Tibial artery (tissue), 4 donors: Measurements from ENCODE around the gene GOT2.
"Not testable (repeated sequence)": the region's sequence is repeated elsewhere in the genome, so short reads cannot be mapped to it uniquely, and the experiment has no call there.

Source experiments
- DNase-seq, 2 donors: peaks; one replicate each; pipeline ENCODE4 v3.0.0-alpha.2; 2019
- H3K27ac ChIP-seq, 2 donors: fragments of 200-600 bp; sonication (generic) in 1 of 2; 1 replicate in 1 of 2; 2 replicates in 1 of 2; pipeline ENCODE4 v1.5.1; 2018 to 2019; ENCODE audit warnings: mild to moderate bottlenecking in 1 of 2
- H3K27me3 ChIP-seq, 2 donors: fragments of 200-600 bp; sonication (generic) in 1 of 2; one replicate each; pipeline versions ENCODE4 v1.5.1 to v1.6.0; 2016 to 2019
- H3K36me3 ChIP-seq, 3 donors: fragments of 200-600 bp; sonication (generic) in 2 of 3; one replicate each; pipeline ENCODE4 v1.5.1; 2016 to 2019; ENCODE audit warnings: mild to moderate bottlenecking in 2 of 3
- H3K4me1 ChIP-seq, 4 donors: fragments of 200-600 bp; sonication (generic) in 2 of 4; 1 replicate in 3 of 4; 2 replicates in 1 of 4; pipeline ENCODE4 v1.5.1; 2016 to 2019
- H3K4me3 ChIP-seq, 2 donors: fragments of 200-600 bp; sonication (generic) in 1 of 2; 1 replicate in 1 of 2; 2 replicates in 1 of 2; pipeline ENCODE4 v1.5.1; 2018 to 2019; ENCODE audit warnings: mild to moderate bottlenecking in 2 of 2
- H3K9me3 ChIP-seq, 3 donors: fragments of 200-600 bp; sonication (generic) in 1 of 3; one replicate each; pipeline ENCODE4 v1.5.1; 2016 to 2019
- intact Hi-C: fragments of 100-400 bp; cut with DNase I; formaldehyde crosslinking; loops from one replicate; pipeline ENCODE4 v1.15.0; 2023; ENCODE audit warnings: low total_unique reads
- TF ChIP-seq, protein P1 (sequence below), 2 experiments: fragments of 200-600 bp in 1 of 2; fragments of 450-650 bp in 1 of 2; IDR thresholded peaks; one replicate each; pipeline ENCODE4 v1.5.1; 2017 to 2019; ENCODE audit warnings: antibody characterized with exemption in 2 of 2, mild to moderate bottlenecking in 1 of 2, moderate library complexity in 1 of 2

The GOT2 gene

DNA sequence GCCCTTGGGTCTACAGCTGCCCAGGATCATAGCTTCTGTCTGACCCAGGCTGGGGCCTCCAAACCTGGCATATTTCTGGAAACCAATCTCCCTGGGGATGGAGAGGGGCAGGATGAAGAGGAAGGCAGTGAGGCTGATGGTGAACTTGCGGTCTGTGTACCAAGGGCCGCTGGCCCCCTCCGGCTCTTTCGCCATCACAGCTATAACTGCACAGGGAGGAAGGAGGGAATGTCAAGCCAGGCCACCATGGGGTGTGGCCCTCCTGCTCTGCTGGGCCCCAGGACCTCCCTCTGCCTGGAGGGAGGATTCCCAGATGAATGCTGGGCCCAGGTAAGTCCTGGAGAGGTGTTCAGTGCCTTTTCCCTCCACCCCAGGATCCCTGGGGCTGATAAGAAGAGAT is 55.8 kb downstream of the GOT2 start:
- H3K27ac ChIP-seq = no peak overlapping the region
- no peaks in the 10 kb centered on the region for H3K9me3 ChIP-seq
- TF ChIP-seq, protein P1, sequence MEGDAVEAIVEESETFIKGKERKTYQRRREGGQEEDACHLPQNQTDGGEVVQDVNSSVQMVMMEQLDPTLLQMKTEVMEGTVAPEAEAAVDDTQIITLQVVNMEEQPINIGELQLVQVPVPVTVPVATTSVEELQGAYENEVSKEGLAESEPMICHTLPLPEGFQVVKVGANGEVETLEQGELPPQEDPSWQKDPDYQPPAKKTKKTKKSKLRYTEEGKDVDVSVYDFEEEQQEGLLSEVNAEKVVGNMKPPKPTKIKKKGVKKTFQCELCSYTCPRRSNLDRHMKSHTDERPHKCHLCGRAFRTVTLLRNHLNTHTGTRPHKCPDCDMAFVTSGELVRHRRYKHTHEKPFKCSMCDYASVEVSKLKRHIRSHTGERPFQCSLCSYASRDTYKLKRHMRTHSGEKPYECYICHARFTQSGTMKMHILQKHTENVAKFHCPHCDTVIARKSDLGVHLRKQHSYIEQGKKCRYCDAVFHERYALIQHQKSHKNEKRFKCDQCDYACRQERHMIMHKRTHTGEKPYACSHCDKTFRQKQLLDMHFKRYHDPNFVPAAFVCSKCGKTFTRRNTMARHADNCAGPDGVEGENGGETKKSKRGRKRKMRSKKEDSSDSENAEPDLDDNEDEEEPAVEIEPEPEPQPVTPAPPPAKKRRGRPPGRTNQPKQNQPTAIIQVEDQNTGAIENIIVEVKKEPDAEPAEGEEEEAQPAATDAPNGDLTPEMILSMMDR (IDR thresholded peaks at IDR 0.05) = no peak
- H3K4me1 ChIP-seq = peaks cover 0 to 2% (median under 1%) of the 10 kb centered on the region in 4 donors
- intact Hi-C loops = no loop called here
- H3K27me3 ChIP-seq = no peaks in the 10 kb centered on the region
- no peak overlapping the region for H3K4me3 ChIP-seq
- DNase-seq = no peak
- peaks cover 0 to 53% (median 26%) of the 10 kb centered on the region in 3 donors for H3K36me3 ChIP-seq

GRCh38 chr16:58670946-58671583 is 63.1 kb downstream of the GOT2 start:
- no peaks in the 10 kb centered on the region for H3K9me3 ChIP-seq
- no peak for DNase-seq
- H3K4me3 ChIP-seq = no peak overlapping the region
- H3K4me1 ChIP-seq = no peaks in the 10 kb centered on the region
- TF ChIP-seq, protein P1 (IDR thresholded peaks at IDR 0.05) = no peak
- peaks cover 9 to 77% (median 42%) of the 10 kb centered on the region in 3 donors for H3K36me3 ChIP-seq
- intact Hi-C loops = no loop called here
- H3K27ac ChIP-seq = no peak overlapping the region
- no peaks in the 10 kb centered on the region for H3K27me3 ChIP-seq

DNA sequence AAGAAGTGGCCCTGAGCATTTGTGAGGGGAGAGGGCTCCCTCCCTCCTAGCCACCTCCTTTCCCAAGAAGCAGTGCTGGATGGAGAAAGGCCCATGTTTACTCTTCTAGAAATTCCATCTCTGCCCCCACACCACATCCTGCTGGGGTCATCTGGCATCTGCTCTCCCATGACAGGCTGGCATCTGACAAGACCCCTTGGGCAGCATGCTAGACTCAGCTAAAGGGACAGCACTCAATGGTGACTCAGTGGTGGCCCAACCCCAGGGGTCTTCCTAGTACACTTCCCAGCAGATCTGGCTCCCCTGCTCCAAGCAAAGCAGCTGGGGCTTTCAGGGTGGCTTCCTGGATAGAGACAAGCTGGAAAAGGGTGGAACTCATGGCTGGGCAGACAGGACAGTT is 63.9 kb downstream of the GOT2 start:
- Histone ChIP-seq H3K4me1 (no peaks in the 10 kb centered on the region), H3K27me3 (no peaks in the 10 kb centered on the region), H3K9me3 (no peaks in the 10 kb centered on the region), H3K36me3 (peaks cover 9 to 68% (median 36%) of the 10 kb centered on the region in 3 donors), H3K27ac (no peak overlapping the region), H3K4me3 (no peak overlapping the region)
- no peak for DNase-seq
- TF ChIP-seq, protein P1 (IDR thresholded peaks at IDR 0.05) = no peak
- intact Hi-C loops = no loop called here

GRCh38 chr16:58665200-58665599 is 68.9 kb downstream of the GOT2 start:
- Histone ChIP-seq H3K27me3 (no peaks in the 10 kb centered on the region), H3K4me1 (no peaks in the 10 kb centered on the region), H3K36me3 (peaks cover 9 to 29% (median 27%) of the 10 kb centered on the region in 3 donors), H3K27ac (no peak overlapping the region), H3K4me3 (no peak overlapping the region), H3K9me3 (no peaks in the 10 kb centered on the region)
- intact Hi-C loops = no loop called here
- no peak for DNase-seq
- TF ChIP-seq, protein P1 (IDR thresholded peaks at IDR 0.05) = no peak

GRCh38 chr16:58661199-58661830 is 72.8 kb downstream of the GOT2 start:
- Histone ChIP-seq H3K27ac (no peak overlapping the region), H3K4me3 (no peak overlapping the region), H3K36me3 (peaks cover 0 to under 1% (median under 1%) of the 10 kb centered on the region in 3 donors), H3K27me3 (no peaks in the 10 kb centered on the region), H3K9me3 (no peaks in the 10 kb centered on the region), H3K4me1 (no peaks in the 10 kb centered on the region)
- DNase-seq = peak in 1 of 2 donors; percentile 45
- intact Hi-C loops = loop anchor here (5.0 kb wide), 1 partner anchor 149 kb away; no protein-coding TSS in a partner anchor
- TF ChIP-seq, protein P1 (IDR thresholded peaks at IDR 0.05) = peak; percentile 46

- intact Hi-C loops = loop anchor here (5.0 kb wide), 1 partner anchor 148 kb away; no protein-coding TSS in a partner anchor
- not testable (repeated sequence) for H3K36me3 ChIP-seq, H3K9me3 ChIP-seq, H3K4me3 ChIP-seq, DNase-seq, H3K27me3 ChIP-seq, H3K4me1 ChIP-seq, H3K27ac ChIP-seq
Measured at GRCh38 chr16:58659911-58660310, 74.2 kb downstream of the GOT2 start.
